Heart left ventricle (tissue), 13 donors: ENCODE results near the gene CHCHD3.

ENCODE experiments used
- POLR2A ChIP-seq, 2 donors: fragments of 450-650 bp; IDR thresholded peaks; one replicate each; pipeline ENCODE4 v1.6.1; 2017; ENCODE audit warnings: antibody characterized with exemption in 2 of 2, mild to moderate bottlenecking in 2 of 2, moderate library complexity in 2 of 2
- TF ChIP-seq, protein P1 (sequence below), 12 donors: fragments of 200-600 bp; sonication (generic) in 4 of 12; IDR thresholded peaks; one replicate each; pipeline versions ENCODE4 v1.5.0 to v1.8.0; 2018 to 2022; ENCODE audit warnings: antibody characterized with exemption in 12 of 12, mild to moderate bottlenecking in 5 of 12
- donor health status: ischemic (EF 13 %, LVEDD 7.1; RV severe dilation, severe dysfunction).
- donor health status: DM: no; HTN: yes; CAD: no.
- donor health status: DM: no; HTN: no; CAD: no.
- donor health status: ischemic (EF 25% LVEDD 6.9; RV normal size, moderate dysfunction).
- donor health status: ischemic (EF 25% LVEDD 5.7; RV mildly dilated, moderate dysfunction).
- donor health status: ischemic (EF 35%, LVEDD 5.7; RV mildly dilated, moderate dysfunction).
- donor health status: nonischemic (EF 11% LVEDD 7.7; RV severe dilation, severe dysfunction).
- donor health status: DM: yes; HTN: yes; CAD: no.
- donor health status: PGD.
- donor health status: ischemic (EF 29% LVEDD 5.4; RV normal size, mild dysfunction).
- donor health status: nonischemic (EF 23%, LVEDD 6.1; RV moderate dilation, normal function).

- TF ChIP-seq, protein P1, sequence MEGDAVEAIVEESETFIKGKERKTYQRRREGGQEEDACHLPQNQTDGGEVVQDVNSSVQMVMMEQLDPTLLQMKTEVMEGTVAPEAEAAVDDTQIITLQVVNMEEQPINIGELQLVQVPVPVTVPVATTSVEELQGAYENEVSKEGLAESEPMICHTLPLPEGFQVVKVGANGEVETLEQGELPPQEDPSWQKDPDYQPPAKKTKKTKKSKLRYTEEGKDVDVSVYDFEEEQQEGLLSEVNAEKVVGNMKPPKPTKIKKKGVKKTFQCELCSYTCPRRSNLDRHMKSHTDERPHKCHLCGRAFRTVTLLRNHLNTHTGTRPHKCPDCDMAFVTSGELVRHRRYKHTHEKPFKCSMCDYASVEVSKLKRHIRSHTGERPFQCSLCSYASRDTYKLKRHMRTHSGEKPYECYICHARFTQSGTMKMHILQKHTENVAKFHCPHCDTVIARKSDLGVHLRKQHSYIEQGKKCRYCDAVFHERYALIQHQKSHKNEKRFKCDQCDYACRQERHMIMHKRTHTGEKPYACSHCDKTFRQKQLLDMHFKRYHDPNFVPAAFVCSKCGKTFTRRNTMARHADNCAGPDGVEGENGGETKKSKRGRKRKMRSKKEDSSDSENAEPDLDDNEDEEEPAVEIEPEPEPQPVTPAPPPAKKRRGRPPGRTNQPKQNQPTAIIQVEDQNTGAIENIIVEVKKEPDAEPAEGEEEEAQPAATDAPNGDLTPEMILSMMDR (IDR thresholded peaks at IDR 0.05) = no peak
- TF ChIP-seq POLR2A (IDR thresholded peaks at IDR 0.05) = no peak
Measured at GRCh38 chr7:132819648-132820047, 262.2 kb downstream of the CHCHD3 start.
